HCT116 (cell line): ENCODE data around the gene EDN2.

Source experiments
- CBX3 ChIP-seq: IDR thresholded peaks from 2 replicates; pipeline ENCODE4 v1.6.1; 2012; ENCODE audit warnings: low read depth
- CEBPB ChIP-seq: IDR thresholded peaks from 2 replicates; pipeline ENCODE4 v1.6.1; 2012; ENCODE audit warnings: low read depth
- EZH2 ChIP-seq: fragments of 200-600 bp; sonication (generic); IDR thresholded peaks from 2 replicates; pipeline ENCODE4 v1.6.1; 2017; ENCODE audit warnings: antibody characterized with exemption, mixed run types
- EZH2phosphoT487 ChIP-seq: fragments of 200-600 bp; IDR thresholded peaks from 2 replicates; pipeline ENCODE4 v1.6.1; 2018; ENCODE audit warnings: antibody characterized with exemption, borderline replicate concordance
- FOSL1 ChIP-seq: IDR thresholded peaks from 2 replicates; pipeline ENCODE4 v1.6.1; 2012; ENCODE audit warnings: low read depth
- JUND ChIP-seq: IDR thresholded peaks from 2 replicates; pipeline ENCODE4 v1.6.1; 2012
- POLR2A ChIP-seq: IDR thresholded peaks from 2 replicates; pipeline ENCODE4 v1.7.0; 2011; ENCODE audit warnings: borderline replicate concordance; ENCODE audit not compliant: insufficient read depth, insufficient read length; ENCODE audit errors: extremely low read depth
- POLR2AphosphoS5 ChIP-seq: IDR thresholded peaks from 2 replicates; pipeline ENCODE4 v1.6.1; 2011; ENCODE audit warnings: mild to moderate bottlenecking, low read depth, low read length, moderate library complexity
- RAD21 ChIP-seq: IDR thresholded peaks from 2 replicates; pipeline ENCODE4 v1.6.1; 2012; ENCODE audit warnings: low read depth, mild to moderate bottlenecking
- TCF7L2 ChIP-seq: IDR thresholded peaks from 2 replicates; pipeline ENCODE4 v1.7.0; 2011; ENCODE audit warnings: borderline replicate concordance, inconsistent platforms; ENCODE audit not compliant: insufficient read depth, insufficient read length; ENCODE audit errors: extremely low read depth
- YY1 ChIP-seq: IDR thresholded peaks from 2 replicates; pipeline ENCODE4 v1.6.1; 2011; ENCODE audit warnings: low read length, low read depth, moderate library complexity, mild to moderate bottlenecking; ENCODE audit not compliant: insufficient replicate concordance; ENCODE audit errors: extremely low read depth
- ZBTB33 ChIP-seq: IDR thresholded peaks from 2 replicates; pipeline ENCODE4 v1.6.1; 2011; ENCODE audit warnings: mild to moderate bottlenecking, low read length, moderate library complexity; ENCODE audit not compliant: insufficient replicate concordance; ENCODE audit errors: extremely low read depth
- TF ChIP-seq, protein P1 (sequence below), 3 experiments: fragments of 200-600 bp in 1 of 3; sonication (generic) in 1 of 3; IDR thresholded peaks in 2 of 3; conservative IDR thresholded peaks in 1 of 3; 2 replicates each; pipeline ENCODE4 v1.5.1; 2012 to 2017; ENCODE audit warnings: low read depth in 2 of 3, low read length in 2 of 3, antibody characterized with exemption in 1 of 3, borderline replicate concordance in 1 of 3, control low read depth in 1 of 3, mild to moderate bottlenecking in 1 of 3, mixed read lengths in 1 of 3, mixed run types in 1 of 3, moderate library complexity in 1 of 3; ENCODE audit not compliant: insufficient read depth in 1 of 3

DNA sequence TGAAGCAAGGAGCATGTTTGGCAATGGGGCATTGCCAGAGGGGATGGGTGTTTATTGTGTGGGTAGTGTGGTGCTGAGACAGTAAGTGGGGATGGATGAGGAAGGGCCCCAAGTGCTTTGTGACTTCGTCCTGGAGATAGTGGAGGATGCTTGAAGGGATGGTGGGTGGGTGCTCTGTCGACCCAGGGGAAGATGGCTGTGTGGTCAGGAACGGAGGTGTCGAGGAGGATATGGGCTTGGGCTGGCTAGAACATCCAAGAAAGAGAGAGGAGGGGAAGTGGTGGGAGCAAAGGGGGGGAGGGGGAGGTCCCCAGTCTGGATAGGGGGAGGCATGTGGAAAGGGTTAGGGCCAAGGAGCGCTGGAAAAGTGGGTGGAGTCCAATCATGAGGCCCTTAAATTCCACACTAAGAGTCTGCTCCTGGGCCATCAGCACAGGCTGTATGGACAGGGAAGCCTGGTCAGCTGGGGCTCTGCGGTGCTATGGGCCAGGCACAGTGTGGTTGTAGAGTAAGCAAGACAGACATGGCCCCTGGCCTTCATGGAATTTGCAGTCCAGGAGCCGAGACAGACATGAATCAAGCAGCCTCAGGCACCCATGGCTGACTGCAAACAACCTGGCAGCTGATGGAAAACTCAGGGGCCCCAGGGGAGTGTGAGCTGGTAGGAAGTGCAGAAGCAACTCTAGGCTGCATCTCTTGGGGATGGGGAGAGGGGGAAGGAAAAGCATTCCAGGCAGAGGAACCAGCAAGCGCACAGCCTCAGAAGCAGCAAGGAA lies 36.3 kb downstream of the EDN2 start:
- TF ChIP-seq EZH2phosphoT487: no peak
- no peak for TF ChIP-seq POLR2AphosphoS5
- TF ChIP-seq, protein P1, sequence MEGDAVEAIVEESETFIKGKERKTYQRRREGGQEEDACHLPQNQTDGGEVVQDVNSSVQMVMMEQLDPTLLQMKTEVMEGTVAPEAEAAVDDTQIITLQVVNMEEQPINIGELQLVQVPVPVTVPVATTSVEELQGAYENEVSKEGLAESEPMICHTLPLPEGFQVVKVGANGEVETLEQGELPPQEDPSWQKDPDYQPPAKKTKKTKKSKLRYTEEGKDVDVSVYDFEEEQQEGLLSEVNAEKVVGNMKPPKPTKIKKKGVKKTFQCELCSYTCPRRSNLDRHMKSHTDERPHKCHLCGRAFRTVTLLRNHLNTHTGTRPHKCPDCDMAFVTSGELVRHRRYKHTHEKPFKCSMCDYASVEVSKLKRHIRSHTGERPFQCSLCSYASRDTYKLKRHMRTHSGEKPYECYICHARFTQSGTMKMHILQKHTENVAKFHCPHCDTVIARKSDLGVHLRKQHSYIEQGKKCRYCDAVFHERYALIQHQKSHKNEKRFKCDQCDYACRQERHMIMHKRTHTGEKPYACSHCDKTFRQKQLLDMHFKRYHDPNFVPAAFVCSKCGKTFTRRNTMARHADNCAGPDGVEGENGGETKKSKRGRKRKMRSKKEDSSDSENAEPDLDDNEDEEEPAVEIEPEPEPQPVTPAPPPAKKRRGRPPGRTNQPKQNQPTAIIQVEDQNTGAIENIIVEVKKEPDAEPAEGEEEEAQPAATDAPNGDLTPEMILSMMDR (IDR thresholded peaks at IDR 0.05 in 2 of 3, conservative IDR thresholded peaks at IDR 0.05 in 1 of 3; ENCODE audit: borderline replicate concordance in 1 of 3, insufficient read depth in 1 of 3, low read depth in 2 of 3, low read length in 2 of 3): no peak
- TF ChIP-seq EZH2: no peak
- no peak for TF ChIP-seq POLR2A
- no peak for TF ChIP-seq YY1
- no peak for TF ChIP-seq TCF7L2
- TF ChIP-seq JUND: no peak
- no peak for TF ChIP-seq CBX3
- no peak for TF ChIP-seq FOSL1
- no peak for TF ChIP-seq CEBPB
- TF ChIP-seq RAD21: no peak
- TF ChIP-seq ZBTB33: no peak
